NOMO-1 treated with DMSO at 0.1 percent for 48 hours (cell line): ENCODE measurements around the gene COQ8B.
"Not testable (repeated sequence)": the region's sequence is repeated elsewhere in the genome, so short reads cannot be mapped to it uniquely, and the experiment has no call there.

ENCODE experiments used
- DNase-seq: peaks from one replicate; lab custom pipeline; 2025; ENCODE audit not compliant: unreplicated experiment; lab: John Stamatoyannopoulos, UW

The COQ8B gene

DNA sequence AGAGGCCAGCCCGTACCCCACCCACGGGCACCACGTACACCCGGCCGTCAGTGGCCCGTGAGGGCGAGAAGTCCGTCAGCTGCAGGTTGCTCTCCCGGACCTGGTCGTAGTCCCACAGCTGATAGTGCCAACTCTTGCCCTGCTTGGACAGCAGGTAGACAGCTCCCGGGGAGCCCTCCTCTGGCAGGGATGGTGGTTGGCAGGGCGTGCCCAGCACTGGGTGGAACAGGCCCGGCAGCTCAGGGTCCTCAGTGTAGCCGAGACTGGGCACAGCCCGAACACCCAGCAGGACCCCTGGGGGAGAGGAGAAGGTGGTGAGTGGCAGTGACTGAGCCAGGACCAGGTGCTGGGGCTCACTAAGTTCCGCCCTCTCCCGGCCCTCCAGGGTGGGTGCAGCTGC, 25.8 kb upstream of the COQ8B start:
- no peak for DNase-seq

DNA sequence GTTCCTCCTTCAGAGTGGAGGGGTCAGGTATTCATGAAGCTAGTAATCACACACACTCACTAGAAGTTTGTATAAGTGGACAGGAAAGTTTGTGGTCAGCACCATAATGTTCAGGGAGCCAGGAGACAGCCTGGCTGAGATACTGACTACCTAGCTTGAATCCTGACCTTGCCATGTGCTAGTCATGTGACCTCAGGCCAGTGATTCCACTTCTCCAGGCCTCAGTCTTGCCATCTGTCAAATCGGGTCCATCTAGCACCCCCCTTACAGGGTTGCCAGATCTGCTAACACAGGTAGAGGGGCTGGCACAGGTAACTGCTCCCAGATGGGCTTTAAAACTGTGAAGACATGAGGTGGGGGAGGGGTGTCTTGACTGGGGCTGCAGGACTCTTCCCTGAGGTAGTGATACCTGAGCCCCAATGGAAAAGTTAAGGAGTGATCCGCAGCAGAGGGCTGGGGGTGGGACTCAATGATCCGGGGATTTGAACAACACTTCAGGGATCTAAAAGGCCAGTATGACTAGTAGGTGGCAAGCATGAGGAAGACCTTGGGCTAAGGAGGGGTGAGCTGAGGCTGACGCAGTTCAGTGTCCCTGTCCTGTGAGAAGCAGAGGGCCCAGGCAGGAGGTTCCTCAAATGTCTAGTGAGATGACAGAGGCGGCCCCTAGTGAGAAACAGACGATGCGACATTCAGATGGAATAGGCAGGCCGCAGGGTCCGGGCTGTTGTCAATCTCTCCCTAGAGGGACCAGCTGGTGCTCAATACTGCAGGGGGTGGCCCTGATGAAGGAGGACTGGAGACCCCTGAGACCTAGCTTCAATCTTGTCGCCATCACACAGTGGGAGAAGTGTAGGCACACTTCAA, 25.1 kb upstream of the COQ8B start:
- no peak for DNase-seq

DNA sequence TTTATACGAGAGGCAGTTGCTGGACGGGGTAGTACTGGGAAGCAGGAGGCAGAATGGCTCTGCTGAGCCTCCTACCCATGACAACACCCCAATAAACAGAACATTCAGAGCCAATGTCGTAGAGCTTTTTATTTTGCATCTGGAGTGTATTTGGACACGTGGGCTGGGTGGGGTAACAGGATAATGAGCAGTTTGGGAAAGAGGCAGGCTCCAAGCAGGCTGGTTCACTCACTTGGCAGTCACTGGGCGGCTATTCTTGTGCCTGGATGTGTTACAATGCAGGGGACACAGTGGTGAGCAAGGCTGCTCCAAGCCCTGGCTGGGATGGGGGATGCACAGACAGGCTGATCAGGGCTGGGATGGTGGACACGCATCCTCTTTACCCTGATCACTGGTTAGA, 24.1 kb upstream of the COQ8B start:
- DNase-seq, result no peak

DNA sequence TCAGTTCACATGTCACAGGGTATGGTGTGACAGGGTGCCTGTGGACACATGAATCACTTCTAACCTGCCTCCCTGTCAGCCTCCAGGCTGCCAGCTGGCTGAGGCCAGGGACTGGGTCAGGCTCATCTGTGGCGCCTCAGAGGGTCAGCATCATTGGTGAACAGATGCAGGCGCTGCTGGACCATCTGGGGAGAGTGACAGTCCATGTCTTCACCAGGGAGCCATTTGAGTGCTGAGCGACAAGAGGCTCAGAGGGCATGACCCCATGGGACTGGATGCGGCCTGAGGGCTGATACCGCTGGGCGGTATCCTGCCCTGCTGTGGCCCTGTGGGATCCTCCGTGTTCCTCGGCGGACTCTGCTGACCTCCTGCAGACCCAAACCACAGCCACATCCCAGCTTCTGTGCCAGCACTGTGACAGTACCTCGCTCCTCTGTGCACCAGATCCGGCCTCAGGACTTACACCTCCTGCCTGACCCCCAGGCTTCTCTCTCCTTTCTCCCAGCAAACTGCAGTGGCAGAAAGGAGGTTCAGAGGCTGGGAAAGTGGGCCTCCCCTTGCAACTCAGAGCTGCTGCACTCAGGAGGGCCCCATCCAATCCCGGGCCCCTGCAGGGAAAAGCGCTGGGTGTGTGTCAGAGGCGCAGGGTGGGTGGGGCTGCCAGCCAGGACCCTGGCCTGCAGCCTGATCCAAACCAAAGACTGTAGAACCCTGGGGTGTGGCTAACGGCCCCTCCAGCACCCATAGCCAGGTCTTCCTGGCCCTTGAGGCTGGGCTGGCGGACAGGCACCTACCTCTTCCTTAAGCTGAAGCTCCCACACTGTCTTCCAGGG, 23.4 kb upstream of the COQ8B start:
- DNase-seq, result no peak

DNA sequence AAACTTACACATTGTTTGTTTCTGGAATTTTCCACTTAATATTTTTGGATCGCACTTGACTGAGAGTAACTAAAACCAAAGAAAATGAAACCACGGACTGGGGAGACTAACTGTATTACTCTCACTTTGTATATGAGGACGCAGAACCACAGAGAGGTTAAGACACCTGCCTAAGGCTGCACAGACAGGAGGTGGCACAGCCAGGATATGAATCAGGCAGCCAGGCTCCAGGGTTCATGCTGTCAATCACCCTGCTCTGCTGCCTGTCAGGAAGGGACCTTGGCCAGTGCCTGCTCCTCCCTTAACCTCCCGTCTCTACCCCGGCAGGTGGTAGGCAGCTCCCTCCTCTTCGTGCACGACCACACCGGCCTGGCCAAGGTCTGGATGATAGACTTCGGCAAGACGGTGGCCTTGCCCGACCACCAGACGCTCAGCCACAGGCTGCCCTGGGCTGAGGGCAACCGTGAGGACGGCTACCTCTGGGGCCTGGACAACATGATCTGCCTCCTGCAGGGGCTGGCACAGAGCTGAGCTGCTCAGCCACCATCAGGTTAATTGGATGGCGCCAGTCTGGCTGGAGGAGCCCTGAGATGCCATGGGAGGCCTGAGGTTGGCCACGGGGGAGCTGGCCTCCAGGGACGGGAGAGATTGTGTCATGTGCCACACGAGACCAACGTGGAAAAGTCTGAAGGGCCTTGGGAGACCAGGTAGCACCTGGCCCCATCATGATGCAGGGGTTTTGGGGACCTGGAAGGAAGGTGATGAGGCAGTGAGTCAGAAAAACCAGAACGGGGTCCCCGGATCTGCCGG, 22.5 kb upstream of the COQ8B start:
- no peak for DNase-seq

DNA sequence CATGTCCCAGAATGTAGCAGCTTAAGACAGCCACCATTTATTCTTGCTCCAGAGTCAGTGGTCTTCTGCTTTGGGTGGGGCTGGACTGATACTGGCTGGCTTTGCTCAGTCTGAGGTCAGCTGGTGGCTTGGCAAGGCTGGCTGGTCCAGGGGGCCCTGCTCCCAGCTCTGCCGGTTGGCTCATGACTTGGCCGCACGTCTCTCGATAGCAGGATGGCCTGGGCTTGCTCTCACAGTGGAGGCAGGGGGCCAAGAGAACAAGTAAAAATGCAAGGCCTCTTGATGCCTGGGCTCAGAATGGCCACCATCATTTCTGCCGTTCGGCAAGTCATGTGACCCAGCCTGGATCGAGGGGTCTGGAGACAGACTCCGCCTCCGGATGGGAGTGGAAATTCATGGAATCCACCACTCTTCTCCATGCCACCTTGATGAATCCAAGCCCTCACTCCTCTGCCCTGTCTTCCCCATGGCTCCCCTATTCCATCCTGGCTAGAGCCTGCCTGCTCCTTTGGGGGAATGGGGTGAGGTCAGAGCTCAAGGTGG, 20.5 kb upstream of the COQ8B start:
- DNase-seq, result no peak

DNA sequence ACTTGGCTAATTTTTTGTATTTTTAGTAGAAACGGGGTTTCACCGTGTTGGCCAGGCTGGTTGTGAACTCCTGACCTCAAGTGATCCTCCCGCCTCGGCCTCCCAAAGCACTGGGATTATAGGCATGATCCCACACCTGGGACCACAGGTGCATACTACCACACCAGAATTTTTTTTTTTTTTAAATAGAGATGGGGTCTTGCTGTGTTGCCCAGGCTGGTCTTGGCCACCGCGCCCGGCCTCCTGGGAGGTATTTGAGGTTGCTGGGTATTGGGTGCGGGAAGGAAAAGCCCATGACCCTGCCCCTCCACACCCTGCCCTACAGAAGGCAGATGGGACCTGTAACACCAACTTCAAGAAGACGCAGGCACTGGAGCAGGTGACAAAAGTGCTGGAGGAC, 20.0 kb upstream of the COQ8B start:
- no peak for DNase-seq

DNA sequence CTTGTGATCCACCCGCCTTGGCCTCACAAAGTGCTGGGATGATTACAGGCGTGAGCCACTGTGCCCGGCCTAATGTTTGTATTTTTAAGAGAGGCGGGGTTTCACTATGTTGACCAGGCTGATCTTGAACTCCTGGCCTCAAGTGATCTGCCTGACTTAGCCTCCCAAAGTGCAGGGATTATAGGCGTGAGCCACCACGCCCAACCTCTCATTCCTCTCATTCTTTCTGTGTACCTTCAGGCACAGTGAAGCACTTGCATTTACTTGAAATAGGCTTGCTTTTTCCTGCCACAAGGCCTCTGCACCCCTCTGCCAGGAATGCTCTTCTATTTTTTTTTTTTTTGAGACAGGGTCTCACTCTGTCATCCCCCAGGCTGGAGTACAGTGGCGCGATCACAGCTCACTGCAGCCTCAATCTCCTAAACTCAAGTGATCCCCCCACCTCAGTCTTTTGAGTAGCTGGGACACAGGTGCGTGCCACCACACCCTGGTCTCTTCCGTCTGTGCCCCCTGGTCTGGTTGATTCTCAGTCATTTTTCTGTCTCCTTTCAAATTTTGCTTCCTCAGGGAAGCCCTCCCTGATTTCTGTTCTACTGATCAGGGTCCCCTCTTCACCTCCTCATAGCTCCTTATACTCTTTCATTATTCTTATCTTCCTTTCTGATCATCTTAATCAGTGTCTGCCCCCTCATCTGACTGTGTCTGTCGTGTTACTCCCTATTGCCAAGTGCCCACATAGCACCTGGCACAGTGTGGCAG, 18.5 kb upstream of the COQ8B start:
- DNase-seq, result no peak

DNA sequence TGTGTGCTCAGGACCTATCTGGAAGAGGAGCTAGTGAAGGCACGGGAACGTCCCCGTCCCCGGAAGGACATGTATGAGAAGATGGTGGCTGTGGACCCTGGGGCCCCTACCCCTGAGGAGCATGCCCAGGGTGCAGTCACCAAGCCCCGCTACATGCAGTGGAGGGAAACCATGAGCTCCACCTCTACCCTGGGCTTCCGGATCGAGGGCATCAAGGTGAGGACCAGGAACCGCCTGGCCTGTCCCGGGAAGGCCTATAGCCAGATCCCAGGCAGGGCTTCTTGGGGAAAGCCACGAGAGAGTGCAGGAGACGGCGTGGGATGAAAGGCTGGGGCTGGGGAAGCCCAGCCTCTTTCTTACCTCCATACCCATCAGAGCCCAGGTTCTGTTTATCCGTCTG, 16.5 kb upstream of the COQ8B start:
- no peak for DNase-seq

DNA sequence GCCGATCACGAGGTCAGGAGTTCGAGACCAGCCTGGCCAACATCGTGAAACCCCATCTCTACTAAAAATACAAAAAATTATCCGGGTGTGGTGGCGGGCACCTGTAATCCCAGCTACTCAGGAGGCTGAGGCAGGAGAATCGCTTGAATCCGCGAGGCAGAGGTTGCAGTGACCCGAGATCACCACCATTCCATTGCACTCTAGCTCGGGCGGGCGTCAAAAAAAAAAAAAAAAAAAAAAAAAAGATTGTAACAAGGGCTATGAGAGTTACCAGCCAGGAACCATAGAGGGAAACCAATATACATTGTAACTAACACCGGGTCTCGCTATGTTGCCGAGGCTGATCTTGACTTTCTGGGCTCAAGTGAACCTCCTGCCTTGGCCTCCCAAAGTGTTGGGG, 15.6 kb upstream of the COQ8B start:
- not testable (repeated sequence) for DNase-seq

DNA sequence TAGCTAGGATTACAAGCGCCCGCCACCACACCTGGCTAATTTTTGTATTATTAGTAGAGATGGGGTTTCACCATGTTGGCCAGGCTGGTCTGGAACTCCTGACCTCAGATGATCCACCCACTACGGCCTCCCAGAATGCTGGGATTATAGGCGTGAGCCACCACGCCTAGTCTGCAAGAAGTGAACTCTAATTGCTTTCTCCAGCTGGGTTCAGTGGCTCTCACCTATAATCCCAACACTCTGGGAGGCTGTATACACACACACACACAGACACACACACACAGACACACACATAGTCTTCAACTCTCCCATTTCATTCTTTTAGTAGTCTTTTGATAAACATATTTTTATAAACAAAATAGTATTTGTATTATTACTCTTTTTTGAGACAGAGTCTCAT, 13.4 kb upstream of the COQ8B start:
- DNase-seq, result not testable (repeated sequence)

DNA sequence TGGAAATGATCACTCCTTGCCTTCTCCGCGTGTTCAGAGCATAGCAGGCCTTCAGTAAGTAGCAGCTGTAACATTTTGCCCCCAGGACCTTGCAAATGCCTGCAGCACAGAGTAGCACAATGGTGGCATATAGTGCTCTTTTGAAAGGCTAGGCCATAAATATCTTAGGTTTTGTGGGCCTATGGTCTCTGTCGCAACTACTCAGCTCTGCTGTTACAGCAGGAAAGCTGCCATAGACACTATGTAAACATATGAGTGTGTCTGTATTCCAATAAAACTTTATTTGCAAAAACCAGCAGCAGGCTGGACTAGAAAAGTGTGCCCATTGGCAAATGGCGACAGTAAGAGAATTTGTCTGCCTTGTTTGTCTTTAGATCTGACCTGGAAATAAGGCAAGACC, 9.6 kb upstream of the COQ8B start:
- no peak for DNase-seq

DNA sequence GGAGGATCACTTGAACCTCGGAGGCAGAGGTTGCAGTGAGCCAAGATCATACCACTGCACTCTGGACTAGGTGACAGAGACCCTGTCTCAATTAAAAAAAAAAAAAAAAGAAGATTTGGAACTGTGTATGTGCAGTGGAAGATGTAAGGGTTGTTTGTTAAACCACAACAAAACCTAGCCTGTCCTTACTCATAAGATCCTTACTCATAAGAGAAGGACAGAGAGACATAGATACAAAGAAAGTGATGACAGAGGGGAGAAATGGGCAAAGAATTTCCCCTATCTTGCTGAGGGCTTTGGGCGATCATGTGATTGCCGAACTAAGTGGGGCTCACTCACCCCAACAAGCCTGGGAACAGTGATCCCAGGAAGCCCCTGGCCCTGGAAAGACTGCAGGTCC, 8.2 kb upstream of the COQ8B start:
- no peak for DNase-seq

DNA sequence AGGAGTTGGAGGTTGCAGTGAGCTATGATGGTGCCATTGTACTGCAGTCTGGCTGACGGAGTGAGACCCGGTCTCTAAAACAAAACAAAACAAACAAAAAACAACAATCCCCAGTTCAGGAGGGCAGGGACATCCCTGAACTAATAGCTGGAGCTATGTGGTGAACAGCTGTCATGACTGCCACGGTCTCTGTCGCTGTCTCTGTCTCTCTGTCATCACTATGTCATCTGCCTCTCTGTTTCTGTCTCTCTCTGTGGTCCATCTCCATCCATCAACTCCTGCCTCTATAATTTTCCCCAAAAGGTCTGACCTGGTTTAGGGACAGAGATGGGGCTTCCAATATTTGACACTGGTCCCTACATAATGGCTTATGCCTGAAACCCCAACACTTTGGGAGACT, 7.6 kb upstream of the COQ8B start:
- DNase-seq, result no peak

DNA sequence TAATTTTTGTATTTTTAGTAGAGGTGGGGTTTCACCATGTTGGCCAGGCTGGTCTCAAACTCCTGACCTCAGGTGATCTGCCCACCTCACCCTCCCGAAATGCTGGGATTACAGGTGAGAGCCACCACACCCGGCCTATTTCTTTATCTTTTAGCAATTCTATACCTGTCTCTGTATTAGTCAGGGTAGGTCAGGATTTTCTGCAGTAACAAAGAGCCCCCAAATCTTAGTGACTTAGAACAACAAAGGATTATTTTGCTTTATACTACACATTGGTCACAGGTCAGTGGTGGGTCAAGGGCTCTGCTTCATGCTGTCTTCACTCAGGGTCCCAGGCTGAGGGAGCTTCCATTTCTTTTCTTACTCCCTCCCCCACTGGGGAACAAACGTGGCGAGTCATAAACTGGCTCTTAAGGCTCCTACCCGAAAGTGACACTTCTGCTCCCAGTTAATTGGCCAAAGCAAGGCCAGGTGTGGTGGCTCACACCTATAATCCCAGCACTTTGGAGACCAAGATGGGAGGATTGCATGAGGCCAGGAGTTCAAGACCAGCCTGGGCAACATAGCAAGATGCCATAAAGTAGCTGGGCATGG, 7.1 kb upstream of the COQ8B start:
- no peak for DNase-seq

DNA sequence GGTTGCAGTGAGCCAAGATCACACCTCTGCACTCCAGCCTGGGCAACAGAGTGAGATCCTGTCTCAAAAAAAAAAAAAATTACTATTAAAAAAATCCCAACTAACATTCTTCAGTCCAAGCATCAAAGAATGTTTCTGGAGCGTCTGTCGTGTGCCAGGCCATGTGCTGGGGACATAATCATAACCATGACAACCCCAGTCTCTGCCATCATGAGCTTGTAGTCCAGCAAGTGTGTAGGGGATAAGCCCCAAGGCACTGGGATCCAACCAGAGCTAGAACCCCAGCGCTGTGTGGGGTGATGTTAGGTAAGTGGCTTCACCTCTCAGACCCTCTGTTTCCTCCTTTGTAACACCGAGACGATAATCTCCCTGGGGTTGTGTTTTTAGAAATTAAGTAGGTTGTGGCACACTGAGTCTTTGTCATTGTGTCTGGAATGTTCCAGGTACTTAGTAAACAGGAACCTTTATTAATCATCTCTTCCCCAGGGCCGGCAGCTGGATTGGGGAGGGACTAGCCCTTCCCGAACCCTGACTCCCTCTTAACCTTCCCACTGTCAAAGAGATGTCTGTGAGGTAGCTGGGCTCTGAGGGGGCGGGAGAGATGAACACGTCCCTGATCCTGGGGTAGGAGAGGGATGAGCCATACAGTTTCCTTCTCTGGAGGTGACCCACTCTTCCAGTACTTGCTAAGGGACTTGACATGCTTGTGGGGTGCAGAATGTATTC, 5.4 kb upstream of the COQ8B start:
- no peak for DNase-seq

DNA sequence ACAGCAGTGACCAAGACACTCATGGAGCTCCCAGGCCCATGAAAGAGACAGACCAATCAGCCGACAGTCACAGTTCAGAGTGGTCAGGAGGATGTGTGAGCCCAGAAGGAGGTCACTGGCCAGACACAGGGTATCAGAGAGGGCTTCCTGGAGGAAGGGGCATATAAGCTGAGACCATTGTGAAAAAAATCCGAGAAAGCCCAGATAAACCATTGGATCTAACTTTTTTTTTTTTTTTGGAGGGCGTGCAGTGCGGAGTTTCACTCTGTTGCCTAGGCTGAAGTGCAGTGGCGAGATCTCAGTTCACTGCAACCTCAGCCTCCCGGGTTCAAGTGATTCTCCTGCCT, 4.4 kb upstream of the COQ8B start:
- no peak for DNase-seq

DNA sequence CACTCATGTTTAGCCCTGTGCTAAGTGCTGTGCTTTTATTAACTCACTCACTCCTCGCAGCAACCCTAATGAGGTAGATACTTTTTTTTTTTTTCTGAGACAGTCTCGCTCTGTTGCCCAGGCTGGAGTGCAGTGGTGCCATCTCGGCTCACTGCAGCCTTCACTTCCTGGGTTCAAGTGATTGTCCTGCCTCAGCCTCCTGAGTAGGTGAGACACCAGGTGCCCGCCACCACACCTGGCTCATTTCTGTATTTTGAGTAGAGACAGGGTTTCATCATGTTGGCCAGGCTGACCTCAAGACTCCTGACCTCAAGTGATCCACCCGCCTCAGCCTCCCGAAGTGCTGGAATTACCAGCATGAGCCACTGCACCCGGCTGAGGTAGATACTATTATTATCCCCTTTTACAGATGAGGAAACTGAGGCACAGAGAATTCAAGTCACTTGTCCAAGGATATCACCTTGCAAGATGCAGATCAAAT, 2.8 kb upstream of the COQ8B start:
- DNase-seq, result no peak

DNA sequence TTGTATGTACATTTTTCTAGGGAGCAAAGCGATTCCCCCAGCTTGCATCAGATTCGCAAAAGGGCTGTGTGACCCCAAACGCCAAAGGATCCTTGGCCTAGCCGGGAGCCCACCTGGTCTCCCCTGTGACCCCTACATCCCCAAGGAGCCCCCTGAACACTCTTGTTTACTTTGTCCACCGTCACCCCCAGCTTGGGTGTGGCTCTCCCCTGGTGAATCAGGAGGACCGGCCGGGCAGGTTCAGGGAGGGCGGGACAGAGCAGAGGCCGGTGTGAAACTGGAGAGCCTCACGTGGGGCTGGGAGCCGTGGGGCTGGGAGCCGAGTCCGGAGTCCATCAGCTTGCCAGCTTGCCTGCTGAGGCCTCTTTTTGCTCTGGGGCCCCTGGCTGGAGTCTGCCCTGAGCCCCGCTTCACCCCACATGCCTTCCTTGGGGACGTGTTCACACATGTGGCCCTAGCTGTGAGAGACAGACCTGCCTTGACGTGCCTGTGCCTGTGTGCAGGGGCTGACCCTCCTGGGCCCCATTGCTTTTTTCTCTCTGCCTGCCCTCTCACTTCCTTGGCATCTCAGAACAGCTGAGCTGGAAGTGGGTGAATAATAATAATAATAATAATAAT, 2.2 kb upstream of the COQ8B start:
- DNase-seq, result peak; percentile 22
